Cortex of kidney (tissue), 1 donor: ENCODE data around the gene CCDC152.

Experiments used
- DNase-seq: peaks from one replicate; lab custom pipeline; 2025; lab: John Stamatoyannopoulos, UW

Gene CCDC152

DNA sequence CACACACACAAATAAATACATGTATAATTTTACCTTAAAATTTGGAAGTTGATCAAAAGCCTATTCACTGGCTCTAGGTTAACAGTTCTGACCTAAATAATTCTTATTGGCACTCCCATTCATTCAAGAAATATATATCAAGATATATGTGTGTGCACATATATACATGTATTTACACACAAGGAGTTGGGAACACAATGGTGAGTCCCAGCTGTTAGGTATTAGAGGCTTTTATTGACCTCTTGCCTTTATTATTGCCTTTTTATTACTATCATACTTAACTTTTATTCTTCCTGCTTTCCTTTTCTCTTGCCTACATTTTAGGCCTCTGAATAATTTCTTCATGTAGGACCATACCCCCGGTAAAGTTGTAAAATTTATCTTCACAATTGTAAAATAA, 25.0 kb downstream of the CCDC152 start:
- no peak for DNase-seq

DNA sequence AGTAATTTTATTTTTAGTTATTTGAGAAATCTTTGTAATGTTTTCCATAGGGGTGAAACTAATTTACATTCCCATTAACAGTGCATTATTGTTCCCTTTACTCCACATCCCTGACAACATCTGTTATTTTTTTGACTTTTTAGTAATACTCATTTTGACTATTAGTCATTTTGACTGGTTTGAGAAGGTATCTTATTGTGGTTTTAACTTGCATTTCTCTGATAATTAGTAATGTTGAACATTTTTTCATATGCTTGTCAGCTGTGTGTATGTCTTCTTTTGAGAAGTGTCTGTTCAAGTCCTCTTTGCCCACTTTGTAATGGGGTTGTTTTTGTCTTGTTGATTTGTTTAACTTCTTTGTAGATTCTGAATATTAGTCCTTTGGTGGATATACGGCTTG, 27.5 kb downstream of the CCDC152 start:
- DNase-seq: no peak

DNA sequence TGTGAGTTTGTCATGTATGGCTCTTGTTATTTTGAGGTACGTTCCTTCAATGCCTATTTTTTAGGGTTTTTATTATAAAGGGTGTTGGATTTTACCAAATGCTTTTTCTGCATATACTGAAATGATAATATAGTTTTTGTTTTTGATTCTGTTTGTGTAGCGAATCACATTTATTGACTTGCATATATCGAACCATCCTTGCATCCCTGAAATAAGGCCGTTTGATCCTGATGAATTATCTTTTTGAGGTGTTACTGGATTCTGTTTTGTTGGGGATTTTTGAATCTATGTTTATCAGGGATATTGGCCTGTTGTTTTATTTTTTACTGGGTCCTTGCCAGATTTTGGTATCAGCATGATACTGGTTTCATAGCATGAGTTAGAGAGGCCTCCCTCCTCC, 29.1 kb downstream of the CCDC152 start:
- DNase-seq: no peak

DNA sequence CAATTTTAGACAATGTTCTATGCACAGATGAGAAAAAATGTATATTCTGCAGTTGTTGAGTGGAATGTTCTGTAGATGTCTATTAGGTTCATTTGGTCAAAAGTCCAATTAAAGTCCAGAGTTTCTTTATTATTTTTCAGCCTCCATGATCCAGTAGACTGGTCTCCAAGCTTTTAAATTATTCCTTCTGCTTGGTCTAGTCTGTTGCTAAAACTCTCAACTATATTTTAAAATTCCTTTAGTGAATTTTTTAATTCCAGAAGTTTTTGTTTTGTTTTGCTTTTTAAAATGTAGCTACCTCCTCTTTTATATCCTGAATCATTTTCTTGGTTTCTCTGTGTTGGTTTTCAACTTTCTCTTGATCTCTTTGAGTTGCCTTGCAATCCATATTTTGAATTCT, 30.5 kb downstream of the CCDC152 start:
- DNase-seq: no peak

DNA sequence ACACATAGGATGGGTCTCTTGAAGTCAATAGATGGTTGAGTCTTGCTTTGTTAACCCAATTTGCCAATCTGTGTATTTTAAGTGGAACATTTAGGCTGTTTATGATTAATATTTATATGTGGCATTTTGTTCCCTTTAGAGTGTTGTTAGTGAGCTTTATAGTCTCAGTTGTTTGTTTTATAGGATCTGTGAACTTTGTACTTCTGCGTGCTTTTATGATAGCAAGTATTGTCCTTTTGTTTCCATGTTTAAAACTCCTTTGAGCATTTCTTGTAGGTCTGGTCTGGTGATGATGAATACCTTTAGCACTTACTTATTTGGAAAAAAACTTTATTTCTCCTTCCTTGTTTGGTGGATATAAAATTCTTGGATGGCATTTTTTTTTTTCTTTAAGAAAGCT, 31.2 kb downstream of the CCDC152 start:
- DNase-seq: no peak

DNA sequence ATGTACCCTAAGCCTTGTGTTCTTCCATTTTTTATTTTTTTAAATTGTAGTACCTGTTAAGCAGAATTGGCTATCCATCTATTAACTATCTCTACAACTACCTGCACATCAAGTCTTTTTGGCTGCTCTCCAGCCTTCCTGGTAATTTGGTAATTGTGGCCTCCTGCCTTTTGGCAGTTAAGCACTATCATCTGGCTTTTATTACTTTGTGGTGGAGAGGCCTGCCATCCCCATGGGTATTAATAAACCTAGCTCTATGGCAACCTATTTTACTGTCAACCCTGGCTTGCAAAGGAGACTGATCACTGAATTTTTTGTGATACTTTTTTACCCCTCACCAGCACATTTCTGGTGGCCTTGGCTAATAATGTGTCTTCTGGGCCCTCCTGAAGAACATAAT, 34.5 kb downstream of the CCDC152 start:
- DNase-seq: no peak

DNA sequence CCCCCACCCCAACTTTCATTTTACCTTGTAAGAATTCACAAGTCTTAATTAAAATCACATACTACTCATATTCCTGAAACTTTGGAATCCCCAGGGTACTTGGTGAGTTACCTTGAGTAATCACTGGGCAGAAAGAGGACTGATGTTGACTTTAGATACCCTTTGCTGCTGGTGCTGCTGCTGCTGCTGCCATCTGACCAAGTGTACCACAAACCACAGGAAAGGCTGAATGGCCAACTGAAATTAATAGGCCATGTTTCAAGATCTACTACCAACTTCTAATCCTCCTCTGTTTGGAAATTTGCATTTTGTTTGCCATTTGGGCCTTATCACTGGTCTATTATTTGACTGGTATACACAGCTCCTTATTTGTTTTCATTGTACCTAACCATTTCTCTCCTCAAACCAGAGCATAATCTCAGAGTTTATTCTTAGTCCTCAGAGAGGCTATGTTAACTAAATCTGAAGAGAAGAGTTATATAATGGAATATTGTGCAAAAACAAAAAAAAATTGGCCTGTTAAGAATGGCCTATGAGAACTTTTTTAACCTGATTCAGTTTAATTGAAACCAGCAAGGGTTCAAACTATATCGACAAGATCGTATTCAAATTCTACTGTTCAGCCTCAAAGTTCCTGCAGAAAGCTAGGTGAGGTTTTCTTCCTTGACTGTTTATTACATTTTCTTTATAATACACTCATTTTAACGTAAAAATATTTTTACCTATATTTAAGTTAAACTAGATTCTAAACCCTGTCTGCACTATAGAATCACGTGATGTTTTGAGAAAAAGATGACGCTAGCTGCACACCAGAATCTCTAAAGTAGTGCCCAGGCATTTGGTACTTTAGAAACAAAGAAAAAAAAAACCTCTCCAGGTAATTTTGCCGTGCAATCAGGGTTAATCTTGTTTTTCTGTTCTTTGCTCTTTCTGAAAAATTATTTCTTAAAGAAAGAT, 41.9 kb downstream of the CCDC152 start:
- no peak for DNase-seq

DNA sequence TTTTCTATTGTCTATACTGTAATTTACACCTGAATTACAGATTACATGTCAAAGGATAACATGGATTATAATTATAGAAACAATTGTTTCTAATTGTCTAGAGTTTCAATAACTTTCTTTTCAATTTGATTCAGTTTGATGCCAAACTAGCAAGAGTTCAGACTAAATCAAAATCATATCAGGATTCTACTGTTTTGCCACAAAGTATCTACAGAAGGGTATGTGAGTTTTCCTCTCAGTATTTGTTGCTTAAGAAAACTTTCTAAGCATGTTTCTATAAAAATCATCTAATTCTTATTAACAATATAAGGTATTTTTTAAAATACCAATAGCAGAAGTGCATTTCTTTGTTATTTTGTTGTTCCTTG, 42.6 kb downstream of the CCDC152 start:
- DNase-seq: no peak

DNA sequence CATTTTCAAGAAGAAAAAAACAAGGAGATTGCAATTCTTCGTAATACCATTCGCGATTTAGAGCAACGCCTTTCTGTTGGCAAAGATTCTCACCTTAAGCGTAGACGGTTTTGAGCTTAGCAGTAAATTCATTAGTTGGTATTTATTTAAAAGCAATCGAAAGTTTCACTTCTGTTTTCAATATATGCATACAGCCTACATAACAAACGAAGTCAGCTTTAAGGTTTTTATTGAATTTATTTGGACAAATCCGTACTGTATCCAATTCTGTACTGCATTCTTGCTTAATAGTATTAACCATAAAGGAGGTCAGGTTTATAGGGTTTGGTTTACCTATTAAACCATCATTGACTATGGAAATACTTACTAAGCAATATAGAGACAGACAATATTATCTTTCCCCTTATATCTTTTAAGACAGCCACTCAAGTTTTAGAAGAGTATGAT, 43.1 kb downstream of the CCDC152 start:
- no peak for DNase-seq

DNA sequence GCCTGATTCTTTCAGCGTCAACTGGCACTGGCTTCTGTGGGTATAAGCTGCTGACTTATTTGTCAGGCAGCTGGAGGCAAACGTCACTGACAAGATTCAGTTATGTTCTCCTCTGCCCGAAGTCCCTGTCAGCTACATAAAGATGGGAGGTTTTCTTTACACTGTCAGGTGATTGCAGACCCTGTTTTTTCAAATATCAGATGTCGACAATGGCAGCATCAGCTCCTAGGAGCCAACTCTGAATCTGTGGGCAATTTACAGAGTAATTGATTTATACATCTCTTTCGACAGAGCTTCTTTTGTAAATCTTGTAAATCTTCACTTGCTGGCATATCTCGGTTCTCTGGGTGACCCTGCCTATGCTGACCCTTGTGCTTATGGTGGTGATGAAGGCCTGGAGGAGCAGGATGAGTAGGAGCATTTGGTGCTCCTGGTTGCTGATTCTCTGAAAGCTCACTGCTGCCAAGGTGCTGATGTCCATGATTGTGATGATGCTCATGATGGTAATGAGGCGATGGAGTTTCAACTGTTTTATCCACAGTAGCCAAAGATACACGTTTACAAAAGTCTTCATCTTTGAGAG, 44.2 kb downstream of the CCDC152 start:
- DNase-seq: no peak

DNA sequence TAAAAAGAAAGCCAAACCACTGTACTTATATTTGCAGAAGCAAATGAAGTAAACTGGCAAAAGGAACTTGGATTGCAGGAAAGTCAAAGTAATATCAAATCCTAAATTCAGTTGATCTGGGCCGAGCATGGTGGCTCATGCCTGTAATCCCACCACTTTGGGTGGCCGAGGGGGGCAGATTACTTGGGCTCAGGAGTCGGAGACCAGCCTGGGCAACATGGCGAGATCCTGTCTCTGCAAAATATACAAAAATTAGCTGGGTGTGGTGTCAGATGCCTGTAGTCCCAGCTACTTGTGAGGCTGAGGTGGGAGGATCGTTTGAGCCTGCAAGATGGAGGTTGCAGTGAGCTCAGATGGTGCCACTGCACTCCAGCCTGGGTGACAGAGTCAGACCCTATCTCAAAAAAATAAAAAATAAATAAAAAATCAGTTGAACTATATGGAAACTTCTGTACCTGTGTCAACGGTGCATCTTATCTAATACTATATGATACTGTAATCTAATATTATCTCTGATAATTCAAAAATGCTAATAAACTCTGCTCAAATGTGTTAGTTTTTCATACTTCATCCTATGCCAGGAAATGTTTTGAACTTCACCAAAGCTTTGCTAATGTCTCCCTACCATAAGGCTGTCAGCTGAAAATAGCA, 45.0 kb downstream of the CCDC152 start:
- no peak for DNase-seq

DNA sequence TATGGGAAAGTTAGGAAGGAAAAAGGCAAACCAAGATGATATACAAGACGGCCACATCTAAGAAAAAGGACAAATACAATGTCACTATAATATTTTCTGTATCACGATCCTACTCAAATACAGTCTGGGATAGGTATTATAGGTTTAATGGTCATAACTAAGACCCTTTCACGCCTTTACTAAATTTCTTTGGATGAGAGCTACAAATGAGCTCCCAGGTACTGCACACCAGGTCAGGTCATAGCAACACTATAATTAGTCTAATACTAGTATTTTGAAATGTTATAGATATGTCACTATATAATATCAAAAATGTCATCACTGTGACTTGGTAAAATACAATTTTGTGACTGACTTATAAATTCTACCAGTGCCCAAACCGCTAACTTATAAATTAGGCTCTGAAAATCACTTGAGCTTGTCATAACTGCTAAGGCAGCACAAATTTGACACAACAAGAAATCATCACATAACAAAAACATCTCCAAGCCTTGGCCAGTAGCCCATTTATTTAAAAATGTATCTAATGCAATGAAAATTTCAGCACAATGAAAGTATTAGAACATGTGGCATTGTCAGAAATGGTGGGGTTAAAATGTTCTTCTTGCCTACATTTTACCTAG, 48.2 kb downstream of the CCDC152 start:
- no peak for DNase-seq

DNA sequence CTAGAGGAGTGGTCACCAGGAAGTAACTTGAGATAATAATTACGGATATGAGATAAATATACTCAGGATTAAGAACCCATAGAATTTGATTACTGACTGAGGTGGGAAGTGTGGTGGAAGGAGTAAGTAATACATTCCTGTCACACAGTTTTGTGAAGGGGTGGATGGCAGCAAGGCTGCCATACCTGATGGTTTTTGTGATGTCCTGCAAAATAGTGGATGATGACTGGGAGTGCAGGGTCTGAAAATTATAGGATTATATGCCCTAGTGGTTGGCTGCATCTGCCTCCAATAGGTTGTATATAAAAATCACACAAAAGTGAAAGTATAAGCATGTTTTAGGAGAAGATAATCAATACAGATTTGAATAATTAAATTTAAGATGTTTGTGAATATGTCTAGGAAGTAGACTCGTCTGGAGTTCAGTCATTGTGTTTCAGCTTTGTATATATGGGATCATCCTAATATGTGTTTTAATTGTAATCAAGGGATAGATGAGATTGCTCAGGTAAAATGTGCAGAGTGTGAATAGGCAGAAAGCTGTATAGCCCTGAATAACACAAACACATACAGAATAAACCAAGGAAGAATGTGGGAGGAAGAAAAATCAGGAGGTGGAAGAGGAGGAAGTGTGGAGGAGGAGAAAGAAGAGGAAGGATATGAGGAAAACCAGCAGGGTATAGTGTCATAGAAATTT, 49.5 kb downstream of the CCDC152 start:
- no peak for DNase-seq

DNA sequence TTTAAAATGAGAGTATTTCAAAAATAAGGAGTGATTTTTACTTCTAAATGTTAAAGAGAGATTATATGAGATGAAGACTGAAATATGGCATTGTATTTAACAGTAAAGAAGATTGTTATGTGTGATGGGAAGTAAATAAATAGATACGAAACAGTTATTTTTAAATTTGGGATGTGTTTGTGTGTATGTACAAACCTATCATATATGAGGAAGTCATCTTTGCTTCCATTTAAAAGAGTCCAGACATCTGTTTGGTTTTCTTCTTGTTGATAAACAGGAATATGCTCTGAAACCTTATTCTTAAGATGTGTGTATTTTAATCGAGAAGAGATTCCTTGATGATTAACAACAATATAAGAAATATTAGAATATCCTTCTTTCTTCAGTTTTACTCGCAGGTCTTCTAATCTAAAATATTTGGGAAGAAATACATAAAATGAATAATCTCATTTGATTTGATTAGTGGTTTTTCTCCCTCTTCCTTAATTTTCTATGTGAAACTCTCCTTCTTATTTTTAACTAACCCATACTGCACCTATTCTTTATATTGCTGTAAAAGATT, 50.2 kb downstream of the CCDC152 start:
- no peak for DNase-seq

DNA sequence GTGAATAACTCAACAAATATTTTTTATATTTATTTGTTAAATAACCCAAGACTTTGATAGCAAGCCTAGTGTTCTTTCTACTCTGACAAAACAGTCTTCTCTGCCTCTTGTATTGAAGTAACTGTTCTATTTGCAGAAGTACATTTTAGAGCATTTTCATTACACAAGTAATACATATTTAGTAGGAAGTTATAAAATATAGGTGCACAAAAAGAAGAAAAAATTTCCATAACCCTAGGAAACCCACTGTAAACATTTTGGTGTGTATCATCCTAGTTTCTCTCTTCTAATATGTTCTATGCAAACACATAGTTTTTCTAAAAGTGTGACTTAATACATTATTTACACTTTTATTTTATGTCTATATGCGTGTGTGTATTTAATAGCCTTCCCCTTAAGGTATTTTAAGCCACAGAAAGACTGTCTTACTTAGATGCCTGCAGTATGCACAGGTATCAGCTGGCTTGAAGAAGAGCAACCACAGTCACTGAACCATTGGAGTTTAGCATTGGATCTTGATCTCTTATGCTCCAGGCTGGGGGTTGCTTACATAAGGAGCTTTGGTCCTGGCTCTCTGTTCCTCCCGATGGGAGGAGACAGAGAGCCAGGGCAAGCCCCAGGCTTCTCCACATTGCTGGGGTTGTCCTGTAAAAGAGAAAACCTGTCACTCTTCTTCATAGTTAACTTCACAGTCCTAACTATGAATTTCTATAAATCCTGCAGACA, 51.3 kb downstream of the CCDC152 start:
- DNase-seq: no peak

DNA sequence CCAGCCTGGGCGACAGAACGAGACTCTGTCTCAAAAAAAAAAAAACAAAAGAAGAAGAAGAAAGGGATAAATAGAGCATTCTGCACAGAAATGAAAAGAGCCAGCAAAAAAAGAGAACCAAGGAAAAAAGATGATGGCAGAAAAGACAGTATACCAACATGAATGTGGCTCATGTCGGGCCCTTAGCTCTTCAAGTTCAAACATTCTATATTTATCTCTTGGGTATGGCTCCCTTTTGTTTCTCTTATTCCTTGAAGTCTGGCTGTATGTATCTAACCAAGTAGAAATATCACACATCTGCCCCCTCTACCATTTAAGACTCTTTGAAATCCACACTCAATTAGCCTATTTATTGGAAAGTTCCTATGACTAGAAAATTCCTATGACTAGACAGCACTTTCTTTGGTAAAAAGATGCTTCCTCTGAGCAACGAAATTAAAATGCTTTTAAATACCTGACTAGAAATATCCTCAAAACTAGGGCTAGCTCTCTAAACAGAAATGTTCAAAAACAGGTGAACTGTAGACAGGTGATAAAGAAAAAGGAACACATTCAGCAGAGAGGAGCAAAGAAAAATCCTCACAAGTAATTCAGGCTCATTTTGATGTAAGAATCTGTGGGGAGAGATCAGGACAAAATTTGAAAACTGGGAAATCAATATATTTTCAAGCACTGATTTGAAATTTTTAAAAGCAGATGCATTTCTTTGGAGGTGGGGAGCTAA, 52.4 kb downstream of the CCDC152 start:
- no peak for DNase-seq

DNA sequence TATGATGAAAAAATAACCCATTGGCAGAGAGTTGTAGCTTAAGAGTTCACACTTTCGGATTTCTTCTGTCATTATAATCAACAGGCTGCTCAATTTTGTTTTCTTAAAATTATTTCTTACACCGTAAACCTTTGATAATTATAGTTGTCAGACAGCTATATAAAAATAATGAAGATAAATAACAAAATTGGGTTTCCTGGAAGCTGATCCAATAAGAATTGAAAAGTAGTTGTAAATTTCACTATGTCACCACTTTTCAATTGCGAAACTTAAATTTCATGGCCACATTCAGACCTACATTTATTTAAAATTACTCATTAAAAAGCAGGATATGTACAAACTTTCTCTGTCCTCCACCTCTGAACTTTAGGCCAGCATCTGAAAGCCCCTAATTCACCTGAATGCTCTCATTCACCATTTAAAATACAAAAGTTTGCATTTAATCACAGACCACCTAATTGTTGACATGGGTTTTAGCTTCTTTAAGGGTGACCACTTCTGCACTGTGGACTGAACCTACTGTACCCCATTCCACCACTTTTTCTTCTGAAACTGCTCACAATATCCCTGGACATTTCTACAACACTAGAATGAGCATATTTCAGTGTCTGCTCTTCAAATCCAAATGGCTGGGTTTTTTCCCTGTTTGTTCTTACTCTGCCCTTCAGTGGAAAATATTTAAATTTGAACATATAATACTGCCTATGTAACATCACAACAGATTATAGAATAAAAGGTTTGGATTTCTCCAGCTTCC, 54.4 kb downstream of the CCDC152 start:
- DNase-seq: no peak

DNA sequence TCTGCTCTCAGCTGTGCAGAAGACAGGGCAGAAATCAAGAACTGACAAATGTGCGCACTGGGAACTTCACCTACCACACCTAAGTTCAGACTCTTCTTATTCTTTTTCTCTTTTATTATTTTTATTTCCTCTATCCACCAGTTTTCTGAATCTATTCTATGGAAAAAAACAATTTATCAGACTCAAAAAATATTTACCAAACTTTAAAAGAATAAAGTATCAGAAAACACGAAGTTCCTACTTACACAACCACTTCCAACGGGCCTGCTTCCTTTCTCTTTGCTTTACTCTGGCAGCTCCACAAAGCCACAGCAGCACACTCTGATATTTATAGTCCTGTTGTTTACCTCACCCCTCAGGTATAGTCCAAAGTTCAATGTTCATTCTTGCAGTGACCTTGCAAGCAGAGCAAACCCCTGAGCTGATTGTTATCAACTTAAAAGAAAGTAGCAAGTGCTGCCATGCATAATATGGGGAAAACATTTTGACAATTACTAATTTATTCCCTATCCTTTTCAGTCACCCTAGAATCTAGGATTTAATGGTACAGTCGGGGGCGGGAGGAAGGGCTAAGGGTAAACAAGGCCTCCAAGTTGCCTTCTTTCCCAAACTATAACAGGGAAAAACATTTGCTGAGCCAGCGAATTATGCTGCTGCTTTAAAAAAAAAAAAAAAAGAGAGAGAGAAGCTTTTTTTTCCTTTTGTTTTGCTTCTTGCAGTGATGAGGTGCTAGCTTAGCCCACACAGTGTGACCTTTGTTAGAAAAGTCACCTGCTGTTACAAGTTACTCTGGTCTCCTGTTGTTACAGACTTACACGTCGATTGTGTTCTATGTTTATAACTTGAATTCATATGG, 55.2 kb downstream of the CCDC152 start, which contains the start of gene SELENOP:
Gene SELENOP (minus strand): TSS at position 302 of the 856 bp plus-strand sequence. CDS start 3,539 bp downstream, outside the sequence.
- no peak for DNase-seq
